Neural cell (in vitro differentiated cells): Measurements from ENCODE around the gene FAM20B. TPM values are rescaled to one million over a fixed set of nuclear protein-coding genes. Genes with fewer than 3 reads are reported as not detected.

Experiments used
- H2AFZ ChIP-seq: fragments of 200-600, 300-800 bp; sonication (generic), shearing (Covaris generic); 2 replicates; pipeline ENCODE4 v1.6.0; 2014; ENCODE audit warnings: low read depth, mild to moderate bottlenecking, antibody characterized with exemption, low read length, moderate library complexity
- H3F3A ChIP-seq: fragments of 200-600 bp; shearing (Covaris generic); 2 replicates; pipeline ENCODE4 v1.6.1; 2016; ENCODE audit warnings: mild to moderate bottlenecking, moderate library complexity, mixed read lengths, antibody characterized with exemption, low read length; ENCODE audit not compliant: insufficient read depth, poor library complexity, severe bottlenecking
- H3K27ac ChIP-seq: fragments of 200-600, 300-800 bp; sonication (generic), shearing (Covaris generic); 2 replicates; pipeline ENCODE4 v1.5.1; 2014; ENCODE audit warnings: mild to moderate bottlenecking, low read length, moderate library complexity
- H3K27me3 ChIP-seq: fragments of 300-800, 200-600 bp; sonication (generic), shearing (Covaris generic); 2 replicates; pipeline ENCODE4 v1.6.0; 2014; ENCODE audit warnings: mild to moderate bottlenecking, low read depth, low read length, moderate library complexity; ENCODE audit not compliant: insufficient read depth
- H3K36me3 ChIP-seq: fragments of 300-800, 200-600 bp; sonication (generic), shearing (Covaris generic); 2 replicates; pipeline ENCODE4 v1.5.1; 2014; ENCODE audit warnings: mild to moderate bottlenecking, antibody characterized with exemption, low read length, moderate library complexity; ENCODE audit not compliant: insufficient read depth
- H3K4me2 ChIP-seq: fragments of 300-800, 200-600 bp; sonication (generic), shearing (Covaris generic); 2 replicates; pipeline ENCODE4 v1.6.0; 2014; ENCODE audit warnings: mild to moderate bottlenecking, low read length
- H3K4me3 ChIP-seq: fragments of 300-800, 200-600 bp; sonication (generic), shearing (Covaris generic); 2 replicates; pipeline ENCODE4 v1.5.1; 2014; ENCODE audit warnings: mild to moderate bottlenecking, low read length, moderate library complexity
- H3K79me2 ChIP-seq: fragments of 200-600 bp; shearing (Covaris generic); replicated peaks from 2 replicates; pipeline ENCODE4 v1.6.0; 2014; ENCODE audit warnings: mild to moderate bottlenecking, low read length, moderate library complexity; ENCODE audit not compliant: insufficient read depth
- H3K9ac ChIP-seq: fragments of 300-800, 200-600 bp; sonication (generic), shearing (Covaris generic); 2 replicates; pipeline ENCODE4 v1.6.1; 2016; ENCODE audit warnings: mild to moderate bottlenecking, low read length, mixed read lengths
- H3K9me2 ChIP-seq: fragments of 200-600 bp; shearing (Covaris generic); 2 replicates; pipeline ENCODE4 v1.6.1; 2016; ENCODE audit warnings: mild to moderate bottlenecking, low read length, mixed read lengths; ENCODE audit not compliant: insufficient read depth
- H3K9me3 ChIP-seq: fragments of 200-600, 300-800 bp; sonication (generic), shearing (Covaris generic); 2 replicates; pipeline ENCODE4 v1.6.1; 2016; ENCODE audit warnings: mild to moderate bottlenecking, mixed run types, low read length, moderate library complexity, mixed read lengths
- H4K20me1 ChIP-seq: fragments of 200-600 bp; shearing (Covaris generic); 2 replicates; pipeline ENCODE4 v1.6.1; 2016; ENCODE audit warnings: mild to moderate bottlenecking, mixed run types; ENCODE audit not compliant: insufficient read depth
- EP300 ChIP-seq: fragments of 450-650 bp; conservative IDR thresholded peaks from 2 replicates; pipeline ENCODE4 v1.6.1; 2014; ENCODE audit warnings: antibody characterized with exemption, mild to moderate bottlenecking, moderate library complexity; ENCODE audit not compliant: poor library complexity, severe bottlenecking
- EZH2 ChIP-seq: fragments of 200-600, 300-800 bp; shearing (Covaris generic), sonication (generic); IDR thresholded peaks from 2 replicates; pipeline ENCODE4 v1.6.1; 2014; ENCODE audit warnings: antibody characterized with exemption, low read length, borderline replicate concordance, mild to moderate bottlenecking; ENCODE audit not compliant: insufficient read depth, poor library complexity, severe bottlenecking
- MXI1 ChIP-seq: fragments of 450-650 bp; conservative IDR thresholded peaks from 2 replicates; pipeline ENCODE4 v1.6.1; 2014; ENCODE audit warnings: antibody characterized with exemption, mild to moderate bottlenecking; ENCODE audit not compliant: poor library complexity, severe bottlenecking
- POLR2AphosphoS5 ChIP-seq: IDR thresholded peaks from 2 replicates; pipeline ENCODE4 v1.6.1; 2012
- SMC3 ChIP-seq: fragments of 450-650 bp; conservative IDR thresholded peaks from 2 replicates; pipeline ENCODE4 v1.6.1; 2014; ENCODE audit warnings: antibody characterized with exemption, mild to moderate bottlenecking, moderate library complexity; ENCODE audit not compliant: poor library complexity
- polyA plus RNA-seq: library from polyadenylated mRNA; depleted of rRNA; stranded (reverse); fragments of >200 nt; gene quantifications from 2 replicates; pipeline ENCODE4 v1.2.3, GENCODE V29; 2014
- TF ChIP-seq, protein P1 (sequence below): fragments of 450-650 bp; IDR thresholded peaks from 2 replicates; pipeline ENCODE4 v1.5.1; 2014; ENCODE audit warnings: antibody characterized with exemption, mild to moderate bottlenecking, moderate library complexity; ENCODE audit not compliant: poor library complexity, severe bottlenecking
- TF ChIP-seq, protein P2 (sequence below): IDR thresholded peaks from 2 replicates; pipeline ENCODE4 v1.6.1; 2012; ENCODE audit warnings: borderline replicate concordance

FAM20B gene
- polyA plus RNA-seq, 1 donor from 2014 or later, result 25.1 TPM

- Histone ChIP-seq H3K9ac (no peak overlapping the region), H3K79me2 (no peaks in the 10 kb centered on the region), H3K9me3 (no peaks in the 10 kb centered on the region), H3K9me2 (no peaks in the 10 kb centered on the region), H4K20me1 (no peaks in the 10 kb centered on the region), H3F3A (no peaks in the 10 kb centered on the region), H3K27me3 (no peaks in the 10 kb centered on the region), H3K27ac (no peak overlapping the region), H3K36me3 (no peaks in the 10 kb centered on the region), H3K4me3 (no peak overlapping the region), H2AFZ (no peak overlapping the region), H3K4me2 (no peak overlapping the region)
- TF ChIP-seq EP300 (no peak), EZH2 (no peak), MXI1 (no peak), SMC3 (no peak), POLR2AphosphoS5 (no peak)
- TF ChIP-seq, protein P1, sequence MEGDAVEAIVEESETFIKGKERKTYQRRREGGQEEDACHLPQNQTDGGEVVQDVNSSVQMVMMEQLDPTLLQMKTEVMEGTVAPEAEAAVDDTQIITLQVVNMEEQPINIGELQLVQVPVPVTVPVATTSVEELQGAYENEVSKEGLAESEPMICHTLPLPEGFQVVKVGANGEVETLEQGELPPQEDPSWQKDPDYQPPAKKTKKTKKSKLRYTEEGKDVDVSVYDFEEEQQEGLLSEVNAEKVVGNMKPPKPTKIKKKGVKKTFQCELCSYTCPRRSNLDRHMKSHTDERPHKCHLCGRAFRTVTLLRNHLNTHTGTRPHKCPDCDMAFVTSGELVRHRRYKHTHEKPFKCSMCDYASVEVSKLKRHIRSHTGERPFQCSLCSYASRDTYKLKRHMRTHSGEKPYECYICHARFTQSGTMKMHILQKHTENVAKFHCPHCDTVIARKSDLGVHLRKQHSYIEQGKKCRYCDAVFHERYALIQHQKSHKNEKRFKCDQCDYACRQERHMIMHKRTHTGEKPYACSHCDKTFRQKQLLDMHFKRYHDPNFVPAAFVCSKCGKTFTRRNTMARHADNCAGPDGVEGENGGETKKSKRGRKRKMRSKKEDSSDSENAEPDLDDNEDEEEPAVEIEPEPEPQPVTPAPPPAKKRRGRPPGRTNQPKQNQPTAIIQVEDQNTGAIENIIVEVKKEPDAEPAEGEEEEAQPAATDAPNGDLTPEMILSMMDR, result no peak
- TF ChIP-seq, protein P2, sequence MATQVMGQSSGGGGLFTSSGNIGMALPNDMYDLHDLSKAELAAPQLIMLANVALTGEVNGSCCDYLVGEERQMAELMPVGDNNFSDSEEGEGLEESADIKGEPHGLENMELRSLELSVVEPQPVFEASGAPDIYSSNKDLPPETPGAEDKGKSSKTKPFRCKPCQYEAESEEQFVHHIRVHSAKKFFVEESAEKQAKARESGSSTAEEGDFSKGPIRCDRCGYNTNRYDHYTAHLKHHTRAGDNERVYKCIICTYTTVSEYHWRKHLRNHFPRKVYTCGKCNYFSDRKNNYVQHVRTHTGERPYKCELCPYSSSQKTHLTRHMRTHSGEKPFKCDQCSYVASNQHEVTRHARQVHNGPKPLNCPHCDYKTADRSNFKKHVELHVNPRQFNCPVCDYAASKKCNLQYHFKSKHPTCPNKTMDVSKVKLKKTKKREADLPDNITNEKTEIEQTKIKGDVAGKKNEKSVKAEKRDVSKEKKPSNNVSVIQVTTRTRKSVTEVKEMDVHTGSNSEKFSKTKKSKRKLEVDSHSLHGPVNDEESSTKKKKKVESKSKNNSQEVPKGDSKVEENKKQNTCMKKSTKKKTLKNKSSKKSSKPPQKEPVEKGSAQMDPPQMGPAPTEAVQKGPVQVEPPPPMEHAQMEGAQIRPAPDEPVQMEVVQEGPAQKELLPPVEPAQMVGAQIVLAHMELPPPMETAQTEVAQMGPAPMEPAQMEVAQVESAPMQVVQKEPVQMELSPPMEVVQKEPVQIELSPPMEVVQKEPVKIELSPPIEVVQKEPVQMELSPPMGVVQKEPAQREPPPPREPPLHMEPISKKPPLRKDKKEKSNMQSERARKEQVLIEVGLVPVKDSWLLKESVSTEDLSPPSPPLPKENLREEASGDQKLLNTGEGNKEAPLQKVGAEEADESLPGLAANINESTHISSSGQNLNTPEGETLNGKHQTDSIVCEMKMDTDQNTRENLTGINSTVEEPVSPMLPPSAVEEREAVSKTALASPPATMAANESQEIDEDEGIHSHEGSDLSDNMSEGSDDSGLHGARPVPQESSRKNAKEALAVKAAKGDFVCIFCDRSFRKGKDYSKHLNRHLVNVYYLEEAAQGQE, result no peak
Measured at GRCh38 chr1:179089827-179090482, 64.3 kb downstream of the FAM20B start.

DNA sequence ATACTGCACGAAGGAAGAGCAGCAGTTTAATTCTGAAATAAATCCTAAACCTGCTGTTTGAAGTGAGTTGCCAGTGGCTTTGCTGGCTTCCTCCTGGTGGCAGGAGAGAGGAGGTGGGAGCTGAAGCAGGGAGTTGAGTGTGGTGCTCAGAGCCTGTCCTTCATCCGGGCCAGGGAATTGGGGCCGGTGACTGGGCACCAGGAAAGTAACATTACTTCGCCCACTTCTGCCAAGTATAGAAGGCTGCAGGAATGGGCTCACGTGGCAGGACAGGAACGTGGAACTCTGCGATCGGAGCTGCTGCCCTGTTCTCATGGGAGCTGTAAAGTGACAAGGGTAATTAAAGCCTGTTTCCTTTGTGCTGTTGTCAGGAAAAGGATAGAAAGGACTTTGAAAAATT is 64.8 kb downstream of the FAM20B start:
- no peaks in the 10 kb centered on the region for H4K20me1 ChIP-seq
- no peak for TF ChIP-seq SMC3
- no peak for TF ChIP-seq MXI1
- no peak for TF ChIP-seq POLR2AphosphoS5
- no peak for TF ChIP-seq EZH2
- H3K79me2 ChIP-seq, result no peaks in the 10 kb centered on the region
- no peak overlapping the region for H3K27ac ChIP-seq
- no peak overlapping the region for H3K4me2 ChIP-seq
- H3K9me3 ChIP-seq, result no peaks in the 10 kb centered on the region
- H2AFZ ChIP-seq, result no peak overlapping the region
- no peak overlapping the region for H3K4me3 ChIP-seq
- H3F3A ChIP-seq, result no peaks in the 10 kb centered on the region
- no peak overlapping the region for H3K9ac ChIP-seq
- no peaks in the 10 kb centered on the region for H3K9me2 ChIP-seq
- H3K27me3 ChIP-seq, result no peaks in the 10 kb centered on the region
- no peaks in the 10 kb centered on the region for H3K36me3 ChIP-seq
